Stimulated activated naive B cell treated with anti-CD40 and anti-IgM and Interleukin-4, amounts not matched to agents 10 μg/mL and 1 μg/mL and 100 μg/mL, for 72 hours (primary cell): Measurements from ENCODE around the gene BMPER.

Experiments
- ATAC-seq, 2 donors: fragments of 150-1000 bp; cut with Tn5 transposase; replicated peaks; 2 replicates each; pipeline ENCODE4 v1.10.0; 2021; ENCODE audit warnings: moderate library complexity in 1 of 2
- DNase-seq: peaks from one replicate; pipeline ENCODE4 v3.0.0; 2021
- H3K27ac Mint-ChIP-seq: one replicate; pipeline ENCODE4 v1.8.0; 2022; ENCODE audit warnings: mild to moderate bottlenecking, mixed read lengths
- H3K27me3 Mint-ChIP-seq, 2 donors: one replicate each; pipeline ENCODE4 v1.8.0; 2022; ENCODE audit warnings: mixed read lengths in 2 of 2
- H3K36me3 Mint-ChIP-seq, 2 donors: one replicate each; pipeline ENCODE4 v1.8.0; 2022; ENCODE audit warnings: mixed read lengths in 2 of 2, mild to moderate bottlenecking in 1 of 2
- H3K4me1 Mint-ChIP-seq, 2 donors: one replicate each; pipeline ENCODE4 v1.8.0; 2022; ENCODE audit warnings: mixed read lengths in 2 of 2, mild to moderate bottlenecking in 1 of 2
- H3K4me3 Mint-ChIP-seq, 2 donors: one replicate each; pipeline ENCODE4 v1.8.0; 2022; ENCODE audit warnings: mild to moderate bottlenecking in 2 of 2, mixed read lengths in 2 of 2, moderate library complexity in 1 of 2
- H3K9me3 Mint-ChIP-seq, 2 donors: one replicate each; pipeline ENCODE4 v1.8.0; 2022; ENCODE audit warnings: mixed read lengths in 2 of 2, mild to moderate bottlenecking in 1 of 2

BMPER gene

GRCh38 chr7:34181271-34181958 lies 276.1 kb downstream of the BMPER start:
- H3K27ac Mint-ChIP-seq, result no peak overlapping the region
- ATAC-seq (no peak), DNase-seq (no peak)
- no peaks in the 10 kb centered on the region for H3K36me3 Mint-ChIP-seq
- H3K4me1 Mint-ChIP-seq, result no peaks in the 10 kb centered on the region
- H3K27me3 Mint-ChIP-seq, result no peaks in the 10 kb centered on the region
- no peak overlapping the region for H3K4me3 Mint-ChIP-seq
- H3K9me3 Mint-ChIP-seq, result no peaks in the 10 kb centered on the region

- H3K4me3 Mint-ChIP-seq, result no peak overlapping the region
- no peaks in the 10 kb centered on the region for H3K9me3 Mint-ChIP-seq
- H3K36me3 Mint-ChIP-seq, result no peaks in the 10 kb centered on the region
- H3K4me1 Mint-ChIP-seq, result no peaks in the 10 kb centered on the region
- H3K27me3 Mint-ChIP-seq, result no peaks in the 10 kb centered on the region
- ATAC-seq, result no peak
- H3K27ac Mint-ChIP-seq, result no peak overlapping the region
- no peak for DNase-seq
These were observed 279.1 kb downstream of the BMPER start for GRCh38 chr7:34184466-34184865.

DNA sequence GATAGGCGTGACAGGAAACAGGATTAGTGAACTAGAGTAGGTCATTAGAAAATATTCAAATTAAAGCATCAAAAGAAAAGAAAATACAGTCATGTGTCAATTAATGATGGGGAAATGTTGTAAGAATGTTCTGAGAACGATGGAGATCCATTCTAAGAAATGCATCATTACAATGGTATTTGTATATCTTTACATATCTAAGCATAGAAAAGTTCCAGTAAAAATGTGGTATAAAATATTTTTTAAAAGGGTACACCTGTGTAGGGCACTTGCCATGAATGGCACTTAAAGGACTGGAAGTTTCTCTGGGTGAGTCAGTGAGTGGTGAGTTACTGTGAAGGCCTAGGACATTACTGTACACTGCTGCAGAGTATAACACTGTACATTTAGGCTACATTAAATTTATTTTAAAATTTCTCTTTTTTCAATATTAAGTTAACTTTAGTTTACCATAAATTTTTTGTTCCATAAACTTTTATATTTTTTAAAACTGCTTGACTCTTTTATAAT lies 282.5 kb downstream of the BMPER start:
- ATAC-seq (no peak), DNase-seq (no peak)
- no peaks in the 10 kb centered on the region for H3K27me3 Mint-ChIP-seq
- H3K9me3 Mint-ChIP-seq, result peaks cover 0 to 3% of the 10 kb centered on the region in 2 donors
- no peak overlapping the region for H3K27ac Mint-ChIP-seq
- no peaks in the 10 kb centered on the region for H3K4me1 Mint-ChIP-seq
- H3K4me3 Mint-ChIP-seq, result no peak overlapping the region
- no peaks in the 10 kb centered on the region for H3K36me3 Mint-ChIP-seq

DNA sequence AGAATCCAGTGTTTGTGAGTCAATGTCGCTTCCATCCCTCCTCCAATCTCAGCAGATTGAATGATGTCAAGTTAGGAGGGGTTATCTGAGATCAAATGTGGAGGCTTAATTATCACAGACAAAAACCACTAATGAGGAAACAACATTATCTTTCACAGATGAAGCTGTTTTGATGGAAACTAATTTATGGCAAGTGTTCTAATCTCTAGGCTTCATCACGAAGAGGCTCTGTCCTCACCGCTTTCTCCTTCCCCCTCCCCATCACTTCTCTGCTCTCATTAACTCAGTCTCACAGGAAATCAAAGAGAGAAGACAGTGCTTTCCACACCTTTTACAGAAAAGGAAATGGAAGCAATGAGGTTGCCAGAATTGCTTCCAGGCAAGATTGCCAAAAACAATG lies 283.7 kb downstream of the BMPER start:
- Mint-ChIP-seq H3K9me3 (peaks cover 0 to 3% of the 10 kb centered on the region in 2 donors), H3K4me1 (no peaks in the 10 kb centered on the region), H3K27ac (no peak overlapping the region), H3K27me3 (no peaks in the 10 kb centered on the region), H3K36me3 (no peaks in the 10 kb centered on the region), H3K4me3 (no peak overlapping the region)
- ATAC-seq (no peak), DNase-seq (no peak)

- ATAC-seq (no peak), DNase-seq (no peak)
- Mint-ChIP-seq H3K4me3 (no peak overlapping the region), H3K36me3 (no peaks in the 10 kb centered on the region), H3K9me3 (peaks cover 0 to 3% of the 10 kb centered on the region in 2 donors), H3K27ac (no peak overlapping the region), H3K27me3 (no peaks in the 10 kb centered on the region), H3K4me1 (no peaks in the 10 kb centered on the region)
These were observed 285.0 kb downstream of the BMPER start for GRCh38 chr7:34190299-34190698.

- Mint-ChIP-seq H3K27me3 (no peaks in the 10 kb centered on the region), H3K36me3 (no peaks in the 10 kb centered on the region), H3K4me1 (no peaks in the 10 kb centered on the region), H3K27ac (no peak overlapping the region), H3K9me3 (peaks cover 0 to 3% of the 10 kb centered on the region in 2 donors), H3K4me3 (no peak overlapping the region)
- no peak for ATAC-seq
- DNase-seq, result no peak
These were observed 285.8 kb downstream of the BMPER start for GRCh38 chr7:34191162-34191561.

GRCh38 chr7:34191771-34192479 lies 286.6 kb downstream of the BMPER start:
- no peak overlapping the region for H3K27ac Mint-ChIP-seq
- H3K4me1 Mint-ChIP-seq, result no peaks in the 10 kb centered on the region
- ATAC-seq (no peak), DNase-seq (no peak)
- H3K4me3 Mint-ChIP-seq, result no peak overlapping the region
- H3K27me3 Mint-ChIP-seq, result no peaks in the 10 kb centered on the region
- peaks cover 0 to 3% of the 10 kb centered on the region in 2 donors for H3K9me3 Mint-ChIP-seq
- H3K36me3 Mint-ChIP-seq, result no peaks in the 10 kb centered on the region

- DNase-seq, result no peak
- ATAC-seq, result no peak
- Mint-ChIP-seq H3K36me3 (no peaks in the 10 kb centered on the region), H3K9me3 (peaks cover 0 to 3% of the 10 kb centered on the region in 2 donors), H3K4me3 (no peak overlapping the region), H3K27me3 (no peaks in the 10 kb centered on the region), H3K4me1 (no peaks in the 10 kb centered on the region), H3K27ac (no peak overlapping the region)
These were observed 287.6 kb downstream of the BMPER start for GRCh38 chr7:34192906-34193305.

DNA sequence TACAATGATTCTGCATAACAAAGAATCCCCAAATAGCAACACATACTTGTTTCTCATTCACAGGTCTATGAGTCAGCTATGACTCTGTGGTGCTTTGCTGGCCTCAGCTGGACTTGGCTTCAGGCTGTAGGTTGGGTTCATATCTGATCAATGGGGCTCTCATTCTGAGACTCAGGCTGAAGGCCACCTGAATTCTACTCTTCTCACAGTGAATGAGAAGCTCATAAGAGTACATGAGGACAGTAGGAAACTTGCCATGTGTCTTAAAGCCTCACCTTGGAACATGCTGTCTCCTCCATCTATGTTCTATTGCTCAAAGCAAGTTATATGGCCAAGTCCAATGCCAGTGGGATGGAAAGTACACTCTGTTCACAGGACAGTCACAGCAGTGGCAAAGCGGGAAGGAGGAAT lies 292.9 kb downstream of the BMPER start:
- Mint-ChIP-seq H3K36me3 (no peaks in the 10 kb centered on the region), H3K4me3 (no peak overlapping the region), H3K4me1 (no peaks in the 10 kb centered on the region), H3K9me3 (no peaks in the 10 kb centered on the region), H3K27me3 (no peaks in the 10 kb centered on the region), H3K27ac (no peak overlapping the region)
- DNase-seq, result no peak
- ATAC-seq, result no peak
